Measurements from ENCODE around the gene DDN. TPM values are rescaled to one million over a fixed set of nuclear protein-coding genes. Genes with fewer than 3 reads are reported as not detected.

Gene DDN
- polyA plus RNA-seq, 1 donor (not counting 4 experiments of a cell fraction or from before 2014, with no cell fraction given) = 0.10 TPM

DNA sequence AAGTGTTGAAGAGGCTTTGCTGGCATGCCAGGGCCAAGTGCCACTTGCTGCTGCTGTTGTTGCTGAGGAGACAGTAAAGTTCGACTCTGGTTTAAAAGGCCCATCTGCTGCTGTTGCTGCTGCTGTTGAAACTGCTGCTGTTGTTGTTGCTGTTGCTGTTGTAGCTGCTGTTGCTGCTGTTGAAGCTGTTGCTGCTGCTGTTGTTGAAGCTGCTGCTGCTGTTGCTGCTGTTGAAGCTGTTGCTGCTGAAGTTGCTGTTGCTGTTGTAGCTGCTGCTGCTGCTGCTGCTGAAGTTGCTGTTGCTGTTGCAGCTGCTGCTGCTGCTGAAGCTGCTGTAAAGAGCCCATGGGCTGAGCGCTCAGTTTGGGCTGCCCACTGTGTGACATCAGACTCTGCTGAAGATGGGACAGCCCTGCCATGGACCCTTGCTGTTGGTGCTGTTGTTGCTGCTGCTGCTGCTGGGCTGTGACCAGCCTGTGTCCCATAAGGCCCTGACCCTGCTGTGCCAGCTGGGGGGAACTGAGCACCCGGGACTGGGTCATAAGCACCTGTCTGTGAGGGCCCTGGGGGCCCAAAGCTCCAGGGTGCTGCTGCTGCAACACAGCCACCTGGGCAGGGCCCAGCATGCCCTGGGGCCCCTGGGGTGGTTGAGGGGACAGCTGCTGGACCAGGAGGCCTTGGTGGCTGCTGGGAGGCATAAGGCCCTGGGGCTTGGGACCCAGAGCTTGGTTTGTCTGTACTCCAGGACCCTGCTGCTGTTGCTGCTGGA, 33.7 kb upstream of the DDN start:
- DNase-seq (ENCODE audit: low read depth, low spot score) (no peak), FAIRE-seq (no peak)
- Histone ChIP-seq H3K4me3 (ENCODE audit: control insufficient read depth in 2 of 3, extremely low read depth in 1 of 3, insufficient read depth in 2 of 3, low read depth in 1 of 3, low read length in 3 of 3) (no peak overlapping the region), H3K9ac (ENCODE audit: control insufficient read depth, extremely low read depth, insufficient read depth, low read length) (no peak overlapping the region), H3K36me3 (ENCODE audit: control insufficient read depth in 2 of 2, extremely low read depth in 1 of 2, insufficient read depth in 2 of 2, low read length in 2 of 2) (peaks cover 61 to 63% of the 10 kb centered on the region in 2 experiments), H4K20me1 (ENCODE audit: control insufficient read depth, extremely low read depth, insufficient read depth, low read length) (peaks cover 6% of the 10 kb centered on the region), H3K9me1 (ENCODE audit: control insufficient read depth, extremely low read depth, insufficient read depth, low read length) (peaks cover 2% of the 10 kb centered on the region), H3K27me3 (ENCODE audit: control insufficient read depth, extremely low read depth, insufficient read depth, low read length) (no peaks in the 10 kb centered on the region), H3K4me2 (ENCODE audit: control insufficient read depth, extremely low read depth, insufficient read depth, low read depth, low read length) (no peak overlapping the region), H3K79me2 (ENCODE audit: control insufficient read depth, insufficient read depth, low read length) (peaks cover 3% of the 10 kb centered on the region), H3K9me3 (ENCODE audit: control insufficient read depth, low read depth, low read length) (no peaks in the 10 kb centered on the region), H3K4me1 (ENCODE audit: control insufficient read depth, extremely low read depth, insufficient read depth, low read length) (no peaks in the 10 kb centered on the region), H3K27ac (ENCODE audit: control insufficient read depth, insufficient read depth, low read length) (no peak overlapping the region), H2AFZ (ENCODE audit: control insufficient read depth, low read length) (no peak overlapping the region)
- TF ChIP-seq, protein P1, sequence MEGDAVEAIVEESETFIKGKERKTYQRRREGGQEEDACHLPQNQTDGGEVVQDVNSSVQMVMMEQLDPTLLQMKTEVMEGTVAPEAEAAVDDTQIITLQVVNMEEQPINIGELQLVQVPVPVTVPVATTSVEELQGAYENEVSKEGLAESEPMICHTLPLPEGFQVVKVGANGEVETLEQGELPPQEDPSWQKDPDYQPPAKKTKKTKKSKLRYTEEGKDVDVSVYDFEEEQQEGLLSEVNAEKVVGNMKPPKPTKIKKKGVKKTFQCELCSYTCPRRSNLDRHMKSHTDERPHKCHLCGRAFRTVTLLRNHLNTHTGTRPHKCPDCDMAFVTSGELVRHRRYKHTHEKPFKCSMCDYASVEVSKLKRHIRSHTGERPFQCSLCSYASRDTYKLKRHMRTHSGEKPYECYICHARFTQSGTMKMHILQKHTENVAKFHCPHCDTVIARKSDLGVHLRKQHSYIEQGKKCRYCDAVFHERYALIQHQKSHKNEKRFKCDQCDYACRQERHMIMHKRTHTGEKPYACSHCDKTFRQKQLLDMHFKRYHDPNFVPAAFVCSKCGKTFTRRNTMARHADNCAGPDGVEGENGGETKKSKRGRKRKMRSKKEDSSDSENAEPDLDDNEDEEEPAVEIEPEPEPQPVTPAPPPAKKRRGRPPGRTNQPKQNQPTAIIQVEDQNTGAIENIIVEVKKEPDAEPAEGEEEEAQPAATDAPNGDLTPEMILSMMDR (optimal IDR thresholded peaks at IDR 0.05 in 1 of 3, IDR thresholded peaks at IDR 0.05 in 1 of 3, conservative IDR thresholded peaks at IDR 0.05 in 1 of 3; ENCODE audit: extremely low read depth in 1 of 3, insufficient read depth in 2 of 3, low read length in 3 of 3) = no peak
- no peak for TF ChIP-seq EZH2 (IDR thresholded peaks at IDR 0.05; ENCODE audit: low read length)
- dilution Hi-C loops (cut with MboI; ENCODE audit: extremely low pct_ligation_motif_present, low sequenced_read_pairs) = no loop called here

DNA sequence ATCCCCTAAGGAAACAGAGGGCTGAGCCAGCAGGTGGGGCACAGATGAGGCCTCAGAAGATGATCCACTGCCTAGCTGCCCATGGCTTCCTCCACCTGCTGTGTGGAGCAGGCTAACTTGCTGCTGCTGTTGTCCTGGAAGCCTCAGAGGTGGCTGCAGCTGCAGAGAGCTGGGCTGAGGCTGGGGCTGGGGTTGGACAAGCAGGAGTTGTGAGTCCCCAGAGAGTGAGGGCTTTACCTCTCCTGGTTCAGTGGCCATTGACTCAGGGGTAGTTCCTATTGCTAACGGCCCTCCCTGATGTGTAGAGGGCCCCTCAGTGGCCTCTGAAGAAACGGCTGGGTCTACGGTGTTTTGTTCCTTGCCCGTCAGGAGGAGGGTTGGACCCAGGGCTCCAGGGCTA, 33.1 kb upstream of the DDN start:
- H2AFZ ChIP-seq (ENCODE audit: control insufficient read depth, low read length) = no peak overlapping the region
- H3K79me2 ChIP-seq (ENCODE audit: control insufficient read depth, insufficient read depth, low read length) = peaks cover 3% of the 10 kb centered on the region
- no peak overlapping the region for H3K27ac ChIP-seq (ENCODE audit: control insufficient read depth, insufficient read depth, low read length)
- FAIRE-seq (no peak), DNase-seq (ENCODE audit: low read depth, low spot score) (no peak)
- peaks cover under 1% of the 10 kb centered on the region for H3K9me1 ChIP-seq (ENCODE audit: control insufficient read depth, extremely low read depth, insufficient read depth, low read length)
- H3K4me3 ChIP-seq (ENCODE audit: control insufficient read depth in 2 of 3, extremely low read depth in 1 of 3, insufficient read depth in 2 of 3, low read depth in 1 of 3, low read length in 3 of 3) = no peak overlapping the region
- H3K36me3 ChIP-seq (ENCODE audit: control insufficient read depth in 2 of 2, extremely low read depth in 1 of 2, insufficient read depth in 2 of 2, low read length in 2 of 2) = peaks cover 58 to 62% of the 10 kb centered on the region in 2 experiments
- H4K20me1 ChIP-seq (ENCODE audit: control insufficient read depth, extremely low read depth, insufficient read depth, low read length) = peaks cover 6% of the 10 kb centered on the region
- no peak overlapping the region for H3K4me2 ChIP-seq (ENCODE audit: control insufficient read depth, extremely low read depth, insufficient read depth, low read depth, low read length)
- no peaks in the 10 kb centered on the region for H3K9me3 ChIP-seq (ENCODE audit: control insufficient read depth, low read depth, low read length)
- dilution Hi-C loops (cut with MboI; ENCODE audit: extremely low pct_ligation_motif_present, low sequenced_read_pairs) = no loop called here
- H3K9ac ChIP-seq (ENCODE audit: control insufficient read depth, extremely low read depth, insufficient read depth, low read length) = no peak overlapping the region
- no peaks in the 10 kb centered on the region for H3K27me3 ChIP-seq (ENCODE audit: control insufficient read depth, extremely low read depth, insufficient read depth, low read length)
- no peaks in the 10 kb centered on the region for H3K4me1 ChIP-seq (ENCODE audit: control insufficient read depth, extremely low read depth, insufficient read depth, low read length)
- TF ChIP-seq EZH2 (IDR thresholded peaks at IDR 0.05; ENCODE audit: low read length) = no peak
- TF ChIP-seq, protein P1 (optimal IDR thresholded peaks at IDR 0.05 in 1 of 3, IDR thresholded peaks at IDR 0.05 in 1 of 3, conservative IDR thresholded peaks at IDR 0.05 in 1 of 3; ENCODE audit: extremely low read depth in 1 of 3, insufficient read depth in 2 of 3, low read length in 3 of 3) = no peak

Measured in keratinocyte (primary cell).